Spleen (tissue), 11 donors: ENCODE data around the gene FUT8. TPM values are rescaled to one million over a fixed set of nuclear protein-coding genes. Genes with fewer than 3 reads are reported as not detected.

ENCODE experiments used
- DNase-seq: peaks from one replicate; pipeline ENCODE4 v3.0.0-alpha.2; 2020
- H3K27ac ChIP-seq, 8 donors: fragments of 200-600 bp; sonication (generic) in 7 of 8; 1 replicate in 4 of 8; 2 replicates in 4 of 8; pipeline versions ENCODE4 v1.5.0 to v1.8.0; 2016 to 2021; ENCODE audit warnings: inconsistent platforms in 4 of 8, mild to moderate bottlenecking in 4 of 8, moderate library complexity in 1 of 8
- H3K27me3 ChIP-seq, 7 donors: fragments of 200-600 bp; sonication (generic) in 6 of 7; replicated peaks in 1 of 7; 1 replicate in 4 of 7; 2 replicates in 3 of 7; pipeline versions ENCODE4 v1.5.0 to v1.8.0; 2016 to 2021; ENCODE audit warnings: inconsistent platforms in 3 of 7, mild to moderate bottlenecking in 1 of 7
- H3K36me3 ChIP-seq, 6 donors: fragments of 200-600 bp; sonication (generic) in 5 of 6; 1 replicate in 4 of 6; 2 replicates in 2 of 6; pipeline versions ENCODE4 v1.5.0 to v1.8.0; 2016 to 2021; ENCODE audit warnings: inconsistent platforms in 2 of 6
- H3K4me1 ChIP-seq, 6 donors: fragments of 200-600 bp; sonication (generic) in 5 of 6; 1 replicate in 3 of 6; 2 replicates in 3 of 6; pipeline versions ENCODE4 v1.5.0 to v1.8.0; 2016 to 2021; ENCODE audit warnings: inconsistent platforms in 3 of 6
- H3K4me3 ChIP-seq, 8 donors: fragments of 200-600 bp; sonication (generic) in 7 of 8; 1 replicate in 4 of 8; 2 replicates in 4 of 8; pipeline versions ENCODE4 v1.5.0 to v1.8.0; 2016 to 2021; ENCODE audit warnings: inconsistent platforms in 4 of 8, mild to moderate bottlenecking in 4 of 8, moderate library complexity in 2 of 8
- H3K9me3 ChIP-seq, 8 donors: fragments of 200-600 bp; sonication (generic) in 7 of 8; 1 replicate in 4 of 8; 2 replicates in 4 of 8; pipeline versions ENCODE4 v1.5.0 to v1.8.0; 2016 to 2021; ENCODE audit warnings: inconsistent platforms in 4 of 8
- CTCF ChIP-seq, 11 experiments: fragments of 200-600 bp in 7 of 11; fragments of 450-650 bp in 4 of 11; sonication (generic) in 4 of 11; IDR thresholded peaks in 8 of 11; conservative IDR thresholded peaks in 3 of 11; 1 replicate in 7 of 11; 2 replicates in 4 of 11; pipeline versions ENCODE4 v1.4.0 to v1.8.0; 2016 to 2021; ENCODE audit warnings: antibody characterized with exemption in 11 of 11, inconsistent platforms in 4 of 11, mild to moderate bottlenecking in 1 of 11
- POLR2A ChIP-seq, 3 donors: fragments of 450-650 bp; IDR thresholded peaks; one replicate each; pipeline ENCODE4 v1.5.1; 2017; ENCODE audit warnings: antibody characterized with exemption in 3 of 3, mild to moderate bottlenecking in 1 of 3
- POLR2AphosphoS5 ChIP-seq, 3 donors: sonication (generic); formaldehyde crosslinking; IDR thresholded peaks; one replicate each; pipeline ENCODE4 v1.5.1; 2017; ENCODE audit warnings: antibody characterized with exemption in 3 of 3
- WGBS, 5 donors: extraction: QIAGEN DNeasy Blood & Tissue Kit in 3 of 5; methylation state at CpG; one replicate each; pipeline versions ENCODE4 v1.1.5 to v1.1.7; 2013 to 2018; 5-methylcytosine and 5-hydroxymethylcytosine counted together
- intact Hi-C: fragments of 100-400 bp; cut with DNase I; formaldehyde crosslinking; loops from one replicate; pipeline ENCODE4 v1.15.0; 2023; ENCODE audit warnings: low total_unique reads
- polyA plus RNA-seq, 3 donors: library from polyadenylated mRNA; stranded (reverse); fragments of 200-250 nt; gene quantifications; one replicate each; pipeline ENCODE4 v1.2.1, GENCODE V29; 2013
- total RNA-seq, 7 donors: library from RNA; depleted of rRNA in 3 of 7; stranded (reverse); fragments of >200 nt in 3 of 7; fragmentation: NEBNext Ultra II Directional in 4 of 7; extraction: Animal tissue kit (Norgen Biotek cat#: 25700) in 4 of 7; gene quantifications; one replicate each; pipeline versions ENCODE4 v1.1.0 to v1.2.1, GENCODE V29; 2016 to 2021
- donor health status: healthy with polysubstance abuse.
- donor health status: DM: no; HTN: no; CAD: no; lungs with moderate emphysema.
- donor health status: DM: no; HTN: no; CAD: no.
- donor health status: Bipolar disorder and iron deficiency.
- donor health status: healthy.
- donor health status: DM: no; HTN: no; CAD: no.
- donor health status: DM: yes; HTN: yes; CAD: no.

Gene FUT8
- total and polyA plus RNA-seq, 10 donors = 9.4 to 75.1 (median 53.0) TPM

- H3K4me1 ChIP-seq = peaks cover 0 to 5% (median 0%) of the 10 kb centered on the region in 6 donors
- H3K9me3 ChIP-seq = no peaks in the 10 kb centered on the region
- H3K27ac ChIP-seq = no peak overlapping the region
- no peaks in the 10 kb centered on the region for H3K36me3 ChIP-seq
- DNase-seq = no peak
- TF ChIP-seq POLR2A (IDR thresholded peaks at IDR 0.05) = no peak
- no peak for TF ChIP-seq CTCF (IDR thresholded peaks at IDR 0.05 in 8 of 11, conservative IDR thresholded peaks at IDR 0.05 in 3 of 11)
- no peak for TF ChIP-seq POLR2AphosphoS5 (IDR thresholded peaks at IDR 0.05)
- H3K4me3 ChIP-seq = no peak overlapping the region
- 21 to 63% (median 47%) methylated on average over 2 of the region's 2 CpGs for WGBS, 5 donors
- no peaks in the 10 kb centered on the region for H3K27me3 ChIP-seq
- intact Hi-C loops = no loop called here
Observed at GRCh38 chr14:65549429-65549828, 136.9 kb downstream of the FUT8 start.

GRCh38 chr14:65550779-65551643 lies 138.5 kb downstream of the FUT8 start:
- Histone ChIP-seq H3K27me3 (no peaks in the 10 kb centered on the region), H3K36me3 (no peaks in the 10 kb centered on the region), H3K4me3 (no peak overlapping the region), H3K4me1 (peaks cover 0 to 13% (median 0%) of the 10 kb centered on the region in 6 donors), H3K27ac (no peak overlapping the region), H3K9me3 (no peaks in the 10 kb centered on the region)
- no peak for DNase-seq
- no peak for TF ChIP-seq CTCF (IDR thresholded peaks at IDR 0.05 in 8 of 11, conservative IDR thresholded peaks at IDR 0.05 in 3 of 11)
- no peak for TF ChIP-seq POLR2A (IDR thresholded peaks at IDR 0.05)
- no peak for TF ChIP-seq POLR2AphosphoS5 (IDR thresholded peaks at IDR 0.05)
- intact Hi-C loops = no loop called here
- 90 to 96% (median 94%) methylated on average over 6 of the region's 6 CpGs for WGBS, 5 donors

- no peak for TF ChIP-seq CTCF (IDR thresholded peaks at IDR 0.05 in 8 of 11, conservative IDR thresholded peaks at IDR 0.05 in 3 of 11)
- TF ChIP-seq POLR2AphosphoS5 (IDR thresholded peaks at IDR 0.05) = no peak
- TF ChIP-seq POLR2A (IDR thresholded peaks at IDR 0.05) = no peak
- intact Hi-C loops = no loop called here
- Histone ChIP-seq H3K27me3 (no peaks in the 10 kb centered on the region), H3K9me3 (no peaks in the 10 kb centered on the region), H3K27ac (no peak overlapping the region), H3K4me3 (no peak overlapping the region), H3K36me3 (no peaks in the 10 kb centered on the region), H3K4me1 (peaks cover 0 to 13% (median 0%) of the 10 kb centered on the region in 6 donors)
- DNase-seq = no peak
- 81 to 94% (median 89%) methylated on average over 4 of the region's 4 CpGs for WGBS, 5 donors
Observed at GRCh38 chr14:65552724-65553123, 140.2 kb downstream of the FUT8 start.

- Histone ChIP-seq H3K4me1 (peaks cover 0 to 8% (median 0%) of the 10 kb centered on the region in 6 donors), H3K27me3 (no peaks in the 10 kb centered on the region), H3K36me3 (no peaks in the 10 kb centered on the region), H3K27ac (no peak overlapping the region), H3K9me3 (no peaks in the 10 kb centered on the region), H3K4me3 (no peak overlapping the region)
- intact Hi-C loops = no loop called here
- DNase-seq = no peak
- TF ChIP-seq POLR2AphosphoS5 (IDR thresholded peaks at IDR 0.05) (no peak), POLR2A (IDR thresholded peaks at IDR 0.05) (no peak), CTCF (IDR thresholded peaks at IDR 0.05 in 8 of 11, conservative IDR thresholded peaks at IDR 0.05 in 3 of 11) (no peak)
Observed at GRCh38 chr14:65554837-65555236, 142.3 kb downstream of the FUT8 start.
